Fibroblast of the conjunctiva (primary cell): Measurements from ENCODE around the gene NRL.
"Not testable (repeated sequence)": the region's sequence is repeated elsewhere in the genome, so short reads cannot be mapped to it uniquely, and the experiment has no call there.

Source experiments
- DNase-seq: peaks from one replicate; pipeline ENCODE4 v3.0.0-alpha.2; 2010; ENCODE audit warnings: low read depth

The NRL gene

GRCh38 chr14:24123424-24124417 is 9.0 kb upstream of the NRL start:
- DNase-seq: no peak

DNA sequence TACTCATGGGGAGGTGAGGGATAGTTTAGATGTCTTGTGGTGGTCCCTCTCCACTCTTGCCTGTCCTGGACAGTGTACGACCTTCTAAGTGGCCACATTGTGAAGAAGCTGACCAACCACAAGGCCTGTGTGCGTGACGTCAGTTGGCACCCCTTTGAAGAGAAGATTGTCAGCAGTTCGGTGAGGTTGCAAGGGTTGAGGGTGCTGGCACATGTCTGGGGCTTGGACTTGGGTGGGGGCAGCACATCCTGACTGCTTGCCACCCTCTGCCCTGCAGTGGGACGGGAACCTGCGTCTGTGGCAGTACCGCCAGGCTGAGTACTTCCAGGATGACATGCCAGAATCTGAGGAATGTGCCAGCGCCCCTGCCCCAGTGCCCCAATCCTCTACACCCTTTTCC is 8.1 kb upstream of the NRL start:
- no peak for DNase-seq

DNA sequence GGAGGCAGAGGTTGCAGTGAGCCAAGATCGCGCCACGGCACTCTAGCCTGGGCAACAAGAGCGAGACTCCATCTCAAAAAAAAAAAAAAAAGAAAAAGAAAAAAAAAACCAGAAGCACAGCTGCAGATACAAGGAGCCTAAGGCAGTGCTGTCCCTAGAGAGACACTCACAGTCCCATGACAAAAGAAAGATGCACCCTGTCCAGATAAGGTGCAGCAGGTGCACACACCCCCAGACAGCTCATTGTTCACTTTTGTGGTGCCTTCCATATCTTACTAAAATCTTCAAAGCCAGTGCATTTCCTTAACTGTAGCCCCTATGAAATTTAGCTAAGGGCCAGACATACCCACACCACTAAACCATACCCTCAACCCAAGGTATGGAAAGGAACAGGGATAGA is 7.7 kb upstream of the NRL start:
- DNase-seq: no peak

DNA sequence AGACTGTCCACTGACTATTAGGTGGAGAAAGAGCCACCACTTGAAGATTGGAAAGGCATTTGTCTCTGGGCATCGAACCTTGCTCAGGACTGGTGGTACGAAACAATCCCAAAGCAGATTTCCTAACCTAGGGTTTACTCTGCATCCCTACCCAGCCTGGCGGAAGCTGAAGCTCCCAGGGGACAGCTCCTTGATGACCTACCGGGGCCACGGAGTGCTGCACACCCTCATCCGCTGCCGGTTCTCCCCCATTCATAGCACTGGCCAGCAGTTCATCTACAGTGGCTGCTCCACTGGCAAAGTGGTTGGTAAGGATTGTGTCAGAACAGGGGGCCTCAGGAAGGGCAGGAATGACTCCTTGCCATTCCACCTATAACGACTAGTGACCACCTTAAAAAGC is 6.5 kb upstream of the NRL start:
- no peak for DNase-seq

GRCh38 chr14:24119691-24120090 is 4.9 kb upstream of the NRL start:
- DNase-seq: no peak

DNA sequence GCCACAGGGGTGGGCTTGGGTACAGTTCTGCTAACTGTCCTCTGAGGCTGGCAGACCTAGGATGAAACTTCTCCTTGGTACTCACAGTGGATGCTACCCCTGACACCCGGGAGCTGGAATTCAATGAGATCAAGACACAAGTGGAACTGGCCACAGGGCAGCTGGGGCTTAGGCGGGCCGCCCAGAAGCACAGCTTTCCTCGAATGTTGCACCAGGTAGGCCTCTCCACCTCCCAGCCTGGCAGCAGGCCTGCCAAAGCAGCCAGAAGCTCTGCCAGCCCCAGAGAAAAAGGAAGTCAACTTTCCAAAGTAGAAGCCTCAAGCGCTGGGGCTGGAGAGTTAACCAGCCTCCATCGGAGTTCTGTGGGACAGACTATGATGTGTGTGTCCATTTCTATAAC is 2.4 kb upstream of the NRL start:
- no peak for DNase-seq

- DNase-seq: no peak
Measured at GRCh38 chr14:24116128-24116814, 1.5 kb upstream of the NRL start.

- DNase-seq: no peak
Measured at GRCh38 chr14:24115422-24116127, 826 bp upstream of the NRL start.

GRCh38 chr14:24113801-24114531 is 783 bp downstream of the NRL start:
- DNase-seq: peak; percentile 82

DNA sequence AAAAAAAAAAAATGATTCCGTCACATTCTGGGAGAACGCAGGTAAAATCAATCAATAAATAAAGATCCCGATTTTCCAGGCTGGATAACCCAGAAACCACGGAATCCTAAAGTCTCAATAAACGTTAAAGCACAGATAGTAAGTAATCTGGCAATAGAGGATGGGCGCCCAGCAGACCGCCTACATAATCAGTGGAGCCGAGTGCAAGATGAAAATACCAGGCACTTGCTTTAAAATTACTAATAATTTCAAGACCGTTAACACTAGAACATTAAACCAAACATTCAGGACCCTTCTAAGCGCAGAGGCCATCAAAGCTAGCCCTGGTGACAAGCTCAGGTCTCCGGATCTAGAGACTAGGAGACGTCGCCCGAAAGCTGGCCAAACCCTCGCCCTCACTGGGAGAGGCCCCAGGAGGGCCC is 1.4 kb downstream of the NRL start:
- DNase-seq: no peak

DNA sequence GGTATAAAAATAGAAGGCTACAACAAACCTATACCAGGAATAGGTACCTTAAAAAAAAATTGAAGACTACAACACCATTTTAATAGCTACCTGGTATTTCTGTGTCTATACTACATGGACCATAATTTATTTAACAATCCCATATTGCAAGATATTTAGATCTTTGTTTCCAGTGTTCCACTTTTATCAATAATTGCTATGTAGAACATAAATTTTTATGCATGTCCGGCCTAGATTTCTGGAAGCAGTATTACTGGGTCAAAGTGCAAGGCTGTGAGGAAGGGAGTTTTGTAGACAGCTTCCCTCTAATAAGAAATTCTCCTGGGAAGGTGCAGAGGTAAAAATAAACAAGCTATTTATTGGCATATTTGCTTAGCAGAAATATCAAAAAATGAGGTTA is 4.2 kb downstream of the NRL start:
- DNase-seq: no peak

DNA sequence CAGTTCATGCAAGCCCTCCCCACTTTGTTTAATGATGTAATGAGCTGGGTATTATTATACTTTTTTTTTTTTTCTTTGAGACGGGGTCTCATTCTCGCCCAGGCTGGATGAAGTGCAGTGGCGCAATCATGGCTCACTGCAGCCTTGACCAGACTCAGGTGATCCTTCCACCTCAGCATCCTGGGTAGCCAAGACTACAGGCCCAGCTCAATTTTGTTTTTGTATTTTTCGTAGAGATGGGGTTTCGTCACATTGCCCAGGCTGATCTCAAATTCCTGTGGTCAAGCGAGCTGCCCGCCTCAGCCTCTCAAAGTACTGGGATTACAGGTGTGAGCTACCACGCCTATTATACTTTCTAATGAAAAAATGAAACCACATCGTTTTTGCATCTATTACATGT is 4.7 kb downstream of the NRL start:
- no peak for DNase-seq

DNA sequence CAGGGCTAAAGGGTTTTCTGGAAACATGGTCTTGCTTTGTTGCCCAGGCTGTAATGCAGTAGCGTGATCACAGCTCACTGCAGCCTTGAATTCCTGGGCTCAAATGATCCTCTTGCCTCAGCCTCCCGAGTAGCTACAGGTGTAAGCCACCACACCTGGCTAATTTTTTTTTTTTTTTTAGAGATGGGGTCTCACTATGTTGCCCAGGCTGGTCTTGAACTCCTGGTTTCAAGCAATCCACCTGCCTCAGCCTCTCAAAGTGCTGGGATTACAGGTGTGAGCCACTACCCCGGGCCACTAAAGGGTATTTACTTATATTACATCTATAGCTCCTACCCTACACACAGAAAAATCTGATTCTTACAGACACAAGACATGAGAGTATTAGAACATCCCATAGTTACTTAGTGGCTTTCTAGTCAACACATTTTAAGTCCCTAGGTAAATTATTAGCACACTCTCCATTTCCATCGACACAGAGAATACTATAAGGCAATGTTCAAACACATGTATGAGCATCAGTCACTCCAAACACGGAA is 6.3 kb downstream of the NRL start:
- no peak for DNase-seq

DNA sequence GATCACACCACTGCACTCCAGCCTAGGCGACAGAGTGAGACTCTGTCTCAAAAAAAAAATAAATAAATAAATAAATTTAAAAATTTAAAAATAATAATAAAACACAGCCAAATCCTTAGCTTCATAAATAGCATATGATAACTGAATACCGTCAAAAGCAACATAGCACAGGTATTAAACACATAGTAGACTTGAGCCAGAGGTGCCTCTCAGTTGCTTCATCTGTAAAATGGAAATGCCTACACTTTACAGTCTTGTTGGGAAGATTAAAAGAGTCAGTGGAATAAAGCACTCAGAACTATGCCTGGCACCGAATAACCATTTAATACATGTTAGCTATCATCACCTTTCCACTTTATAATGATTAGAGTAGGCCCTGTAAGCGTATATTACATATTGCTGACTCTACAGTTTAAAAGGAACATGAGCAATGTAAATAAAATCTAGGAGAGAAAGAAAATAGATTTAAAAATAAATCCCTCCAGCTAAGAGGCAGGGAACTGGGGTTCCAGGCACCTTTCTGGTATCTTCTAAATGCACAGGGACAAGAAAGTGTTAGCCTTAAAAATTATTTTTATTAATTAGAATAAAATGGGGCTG is 8.0 kb downstream of the NRL start:
- DNase-seq: no peak

DNA sequence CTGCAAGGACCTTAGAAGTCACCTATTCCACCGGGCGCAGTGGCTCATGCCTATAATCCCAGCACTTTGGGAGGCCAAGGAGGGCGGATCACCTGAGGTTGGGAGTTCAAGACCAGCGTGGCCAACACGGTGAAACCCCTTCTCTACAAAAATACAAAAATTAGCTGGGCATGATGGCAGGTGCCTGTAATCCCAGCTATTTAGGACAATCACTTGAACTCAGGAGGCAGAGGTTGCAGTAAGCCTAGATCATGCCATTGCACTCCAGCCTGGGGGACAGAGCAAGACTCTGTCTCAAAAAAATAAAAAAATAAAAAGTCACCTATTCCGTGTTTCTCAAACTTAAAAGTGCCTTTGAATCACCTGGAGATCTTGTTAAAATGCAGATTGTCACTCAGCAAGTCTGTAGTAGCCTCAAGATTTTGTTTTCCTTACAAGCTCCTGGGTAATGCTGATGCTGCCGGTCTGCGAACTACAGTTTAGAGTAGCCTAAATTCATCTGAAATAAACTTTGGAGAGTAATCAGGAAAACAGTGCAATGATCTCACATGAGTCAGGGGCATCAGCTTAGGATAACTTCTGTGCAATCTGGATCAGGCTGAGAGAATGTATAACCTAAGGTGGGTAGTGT is 9.0 kb downstream of the NRL start:
- DNase-seq: not testable (repeated sequence)

GRCh38 chr14:24103451-24103850 is 11.3 kb downstream of the NRL start:
- DNase-seq: no peak

- DNase-seq: no peak
Measured at GRCh38 chr14:24102357-24103048, 12.2 kb downstream of the NRL start.

DNA sequence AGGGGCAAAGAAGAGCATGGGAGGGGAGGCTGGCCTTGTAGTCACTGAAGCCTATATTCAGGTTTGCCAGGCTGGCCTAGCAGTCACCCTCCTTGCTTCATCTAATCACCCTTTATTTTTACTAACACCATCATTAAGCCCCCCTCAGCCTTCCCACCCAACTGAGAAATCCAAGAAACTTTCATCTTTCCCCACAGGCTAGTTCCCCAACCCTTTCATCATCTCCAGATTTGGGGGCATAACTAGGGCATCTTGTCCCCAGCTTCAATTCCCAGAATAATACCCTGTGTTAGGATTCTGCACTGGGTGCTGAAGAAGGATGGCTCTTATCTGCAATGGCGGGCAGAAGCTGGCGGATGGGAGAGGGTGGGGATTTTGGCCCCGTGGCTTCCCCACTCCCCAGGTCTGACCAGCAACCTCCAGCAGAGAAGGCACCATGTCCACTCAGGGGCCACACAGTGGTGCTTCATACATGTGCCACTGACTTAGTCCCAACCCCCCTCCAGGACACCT is 13.7 kb downstream of the NRL start:
- no peak for DNase-seq

DNA sequence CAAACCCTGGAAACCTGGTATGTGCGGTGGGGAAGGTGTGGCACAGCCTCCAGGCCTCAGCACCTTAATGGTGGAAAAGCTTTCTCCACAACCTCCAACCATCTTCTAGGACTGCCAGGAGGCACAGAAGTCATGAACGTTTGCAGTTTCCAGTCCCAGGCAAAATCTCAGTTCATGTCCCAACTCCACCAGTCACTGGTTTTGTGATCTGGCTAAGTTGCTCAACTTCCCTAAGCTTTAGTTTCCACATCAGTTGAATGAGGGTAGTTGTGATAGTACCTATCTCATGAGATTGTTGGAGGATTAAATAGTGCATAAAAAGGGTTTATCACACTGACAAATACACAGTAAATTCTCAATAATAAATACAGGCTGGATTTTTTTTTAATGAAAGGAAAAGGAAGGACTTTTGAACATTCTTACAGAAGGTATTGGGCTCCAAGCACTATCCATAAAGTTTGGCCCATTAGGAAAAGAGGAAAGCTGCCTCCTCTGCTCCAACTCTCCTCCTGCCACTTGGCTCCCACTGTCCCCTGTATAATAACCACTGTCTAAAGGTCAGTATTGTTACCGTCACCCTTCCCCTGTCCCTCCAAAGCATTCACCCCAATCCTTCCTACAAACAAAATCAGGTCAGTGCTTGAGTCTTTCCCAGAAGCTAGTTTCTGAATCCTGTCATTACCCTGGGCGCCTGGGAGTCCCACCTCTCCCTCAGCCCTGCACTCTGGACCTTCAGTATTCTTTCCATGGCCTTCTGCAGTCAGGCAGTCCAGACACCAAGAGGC is 14.4 kb downstream of the NRL start:
- no peak for DNase-seq
